WTC11 (cell line): Measurements from ENCODE around the gene CERT1.

Experiments used
- ATF1 ChIP-seq: sonication (generic); formaldehyde crosslinking; IDR thresholded peaks from 2 replicates; pipeline ENCODE4 v1.8.1; 2023; ENCODE audit warnings: mild to moderate bottlenecking, moderate library complexity, missing genetic modification reagents
- ATF2 ChIP-seq: sonication (generic); formaldehyde crosslinking; IDR thresholded peaks from 2 replicates; pipeline ENCODE4 v1.8.1; 2022; ENCODE audit warnings: low read depth, missing genetic modification reagents, borderline replicate concordance
- CTCF ChIP-seq: fragments of 200-600 bp; IDR thresholded peaks from 2 replicates; pipeline ENCODE4 v1.8.0; 2022; ENCODE audit warnings: antibody characterized with exemption
- ESRRA ChIP-seq: sonication (generic); formaldehyde crosslinking; IDR thresholded peaks from 2 replicates; pipeline ENCODE4 v1.8.1; 2022; ENCODE audit warnings: mild to moderate bottlenecking, missing genetic modification reagents, borderline replicate concordance
- NR2C2 ChIP-seq: sonication (generic); formaldehyde crosslinking; IDR thresholded peaks from 2 replicates; pipeline ENCODE4 v1.8.0; 2022; ENCODE audit warnings: mild to moderate bottlenecking, missing genetic modification reagents
- SP1 ChIP-seq: sonication (generic); formaldehyde crosslinking; conservative IDR thresholded peaks from 2 replicates; pipeline ENCODE4 v1.8.1; 2022; ENCODE audit warnings: missing genetic modification reagents
- USF2 ChIP-seq: sonication (generic); formaldehyde crosslinking; IDR thresholded peaks from 2 replicates; pipeline ENCODE4 v1.8.1; 2023; ENCODE audit warnings: mild to moderate bottlenecking, missing genetic modification reagents, moderate library complexity
- ZNF232 ChIP-seq: sonication (generic); formaldehyde crosslinking; IDR thresholded peaks from 2 replicates; pipeline ENCODE4 v1.8.0; 2022; ENCODE audit warnings: mild to moderate bottlenecking, missing genetic modification reagents
- ZNF317 ChIP-seq: sonication (generic); formaldehyde crosslinking; IDR thresholded peaks from 2 replicates; pipeline ENCODE4 v1.8.1; 2023; ENCODE audit warnings: low read depth, mild to moderate bottlenecking, moderate library complexity, missing genetic modification reagents, borderline replicate concordance
- ZNF423 ChIP-seq: fragments of 250-450 bp; sonication (Bioruptor Pico); IDR thresholded peaks from 2 replicates; pipeline ENCODE4 v2.1.2; 2022; ENCODE audit warnings: mild to moderate bottlenecking, moderate library complexity
- TF ChIP-seq, protein P1 (sequence below): sonication (generic); formaldehyde crosslinking; IDR thresholded peaks from 2 replicates; pipeline ENCODE4 v1.8.0; 2022; ENCODE audit warnings: mild to moderate bottlenecking, missing genetic modification reagents
- TF ChIP-seq, protein P2 (sequence below): sonication (generic); formaldehyde crosslinking; IDR thresholded peaks from 2 replicates; pipeline ENCODE4 v1.8.0; 2022; ENCODE audit warnings: mild to moderate bottlenecking, missing genetic modification reagents
- TF ChIP-seq, protein P3 (sequence below): sonication (generic); formaldehyde crosslinking; IDR thresholded peaks from 2 replicates; pipeline ENCODE4 v1.8.0; 2023; ENCODE audit warnings: missing genetic modification reagents, mild to moderate bottlenecking, borderline replicate concordance

DNA sequence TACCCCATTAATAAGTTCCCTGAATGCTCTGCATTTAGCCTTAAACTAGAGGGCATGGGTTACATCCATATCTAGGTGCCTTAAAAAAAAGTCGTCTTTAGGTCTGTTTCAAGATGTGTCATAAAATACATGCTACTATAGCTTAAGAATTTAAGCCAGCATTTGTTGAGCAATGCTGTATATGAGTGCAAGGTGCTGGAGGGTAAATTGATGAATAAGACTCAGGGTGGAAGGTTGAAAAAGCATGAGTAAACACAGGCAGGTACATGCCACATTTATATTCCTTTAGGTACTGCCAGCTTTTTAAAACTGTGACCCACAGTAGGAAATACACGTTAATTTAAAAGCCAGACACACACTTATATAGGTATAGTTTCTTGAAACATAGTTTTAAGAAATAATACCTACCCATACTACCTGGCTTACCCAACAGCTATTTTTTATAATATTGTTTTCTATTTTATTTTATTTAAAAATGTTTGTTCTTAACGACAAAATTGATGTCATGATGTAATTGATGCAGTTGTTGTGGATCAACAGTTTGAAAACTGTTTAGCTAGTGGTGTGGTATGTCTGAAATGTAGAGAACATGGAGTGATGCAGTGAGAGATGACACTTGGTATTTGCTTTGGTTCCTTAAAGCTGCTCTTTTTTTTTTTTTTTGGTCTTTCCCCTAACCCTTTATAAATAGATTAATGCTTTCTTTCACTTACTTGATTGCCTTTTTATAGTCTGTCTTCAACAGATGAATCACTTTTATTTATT, 170.5 kb downstream of the CERT1 start:
- TF ChIP-seq ZNF232 (no peak), CTCF (no peak), USF2 (no peak), NR2C2 (no peak), ZNF317 (CRISPR knock-in tag) (no peak), ESRRA (no peak), ZNF423 (CRISPR knock-in tag) (no peak), SP1 (CRISPR knock-in tag) (no peak), ATF2 (CRISPR knock-in tag) (no peak), ATF1 (CRISPR knock-in tag) (no peak)
- TF ChIP-seq, protein P1, sequence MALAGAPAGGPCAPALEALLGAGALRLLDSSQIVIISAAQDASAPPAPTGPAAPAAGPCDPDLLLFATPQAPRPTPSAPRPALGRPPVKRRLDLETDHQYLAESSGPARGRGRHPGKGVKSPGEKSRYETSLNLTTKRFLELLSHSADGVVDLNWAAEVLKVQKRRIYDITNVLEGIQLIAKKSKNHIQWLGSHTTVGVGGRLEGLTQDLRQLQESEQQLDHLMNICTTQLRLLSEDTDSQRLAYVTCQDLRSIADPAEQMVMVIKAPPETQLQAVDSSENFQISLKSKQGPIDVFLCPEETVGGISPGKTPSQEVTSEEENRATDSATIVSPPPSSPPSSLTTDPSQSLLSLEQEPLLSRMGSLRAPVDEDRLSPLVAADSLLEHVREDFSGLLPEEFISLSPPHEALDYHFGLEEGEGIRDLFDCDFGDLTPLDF (CRISPR knock-in tag) = no peak
- TF ChIP-seq, protein P2, sequence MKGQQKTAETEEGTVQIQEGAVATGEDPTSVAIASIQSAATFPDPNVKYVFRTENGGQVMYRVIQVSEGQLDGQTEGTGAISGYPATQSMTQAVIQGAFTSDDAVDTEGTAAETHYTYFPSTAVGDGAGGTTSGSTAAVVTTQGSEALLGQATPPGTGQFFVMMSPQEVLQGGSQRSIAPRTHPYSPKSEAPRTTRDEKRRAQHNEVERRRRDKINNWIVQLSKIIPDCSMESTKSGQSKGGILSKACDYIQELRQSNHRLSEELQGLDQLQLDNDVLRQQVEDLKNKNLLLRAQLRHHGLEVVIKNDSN (CRISPR knock-in tag) = no peak
- TF ChIP-seq, protein P3, sequence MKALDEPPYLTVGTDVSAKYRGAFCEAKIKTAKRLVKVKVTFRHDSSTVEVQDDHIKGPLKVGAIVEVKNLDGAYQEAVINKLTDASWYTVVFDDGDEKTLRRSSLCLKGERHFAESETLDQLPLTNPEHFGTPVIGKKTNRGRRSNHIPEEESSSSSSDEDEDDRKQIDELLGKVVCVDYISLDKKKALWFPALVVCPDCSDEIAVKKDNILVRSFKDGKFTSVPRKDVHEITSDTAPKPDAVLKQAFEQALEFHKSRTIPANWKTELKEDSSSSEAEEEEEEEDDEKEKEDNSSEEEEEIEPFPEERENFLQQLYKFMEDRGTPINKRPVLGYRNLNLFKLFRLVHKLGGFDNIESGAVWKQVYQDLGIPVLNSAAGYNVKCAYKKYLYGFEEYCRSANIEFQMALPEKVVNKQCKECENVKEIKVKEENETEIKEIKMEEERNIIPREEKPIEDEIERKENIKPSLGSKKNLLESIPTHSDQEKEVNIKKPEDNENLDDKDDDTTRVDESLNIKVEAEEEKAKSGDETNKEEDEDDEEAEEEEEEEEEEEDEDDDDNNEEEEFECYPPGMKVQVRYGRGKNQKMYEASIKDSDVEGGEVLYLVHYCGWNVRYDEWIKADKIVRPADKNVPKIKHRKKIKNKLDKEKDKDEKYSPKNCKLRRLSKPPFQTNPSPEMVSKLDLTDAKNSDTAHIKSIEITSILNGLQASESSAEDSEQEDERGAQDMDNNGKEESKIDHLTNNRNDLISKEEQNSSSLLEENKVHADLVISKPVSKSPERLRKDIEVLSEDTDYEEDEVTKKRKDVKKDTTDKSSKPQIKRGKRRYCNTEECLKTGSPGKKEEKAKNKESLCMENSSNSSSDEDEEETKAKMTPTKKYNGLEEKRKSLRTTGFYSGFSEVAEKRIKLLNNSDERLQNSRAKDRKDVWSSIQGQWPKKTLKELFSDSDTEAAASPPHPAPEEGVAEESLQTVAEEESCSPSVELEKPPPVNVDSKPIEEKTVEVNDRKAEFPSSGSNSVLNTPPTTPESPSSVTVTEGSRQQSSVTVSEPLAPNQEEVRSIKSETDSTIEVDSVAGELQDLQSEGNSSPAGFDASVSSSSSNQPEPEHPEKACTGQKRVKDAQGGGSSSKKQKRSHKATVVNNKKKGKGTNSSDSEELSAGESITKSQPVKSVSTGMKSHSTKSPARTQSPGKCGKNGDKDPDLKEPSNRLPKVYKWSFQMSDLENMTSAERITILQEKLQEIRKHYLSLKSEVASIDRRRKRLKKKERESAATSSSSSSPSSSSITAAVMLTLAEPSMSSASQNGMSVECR (CRISPR knock-in tag) = no peak
